Fibroblast of peridontal ligament (primary cell): Measurements from ENCODE around the gene HIGD1C.
"Not testable (repeated sequence)": the region's sequence is repeated elsewhere in the genome, so short reads cannot be mapped to it uniquely, and the experiment has no call there.

Source experiments
- DNase-seq: peaks from one replicate; pipeline ENCODE4 v3.0.0-alpha.2; 2010; ENCODE audit errors: extremely low read depth

Gene HIGD1C

GRCh38 chr12:50933459-50934124 is 18.8 kb upstream of the HIGD1C start:
- DNase-seq = no peak

GRCh38 chr12:50934371-50934851 is 17.9 kb upstream of the HIGD1C start:
- peak; percentile 48 for DNase-seq

- peak; percentile 68 for DNase-seq
Measured at GRCh38 chr12:50934981-50935807, 17.1 kb upstream of the HIGD1C start.

- no peak for DNase-seq
Measured at GRCh38 chr12:50936821-50937530, 15.4 kb upstream of the HIGD1C start.

- DNase-seq = no peak
Measured at GRCh38 chr12:50937653-50938052, 14.7 kb upstream of the HIGD1C start.

GRCh38 chr12:50947933-50948626 is 4.3 kb upstream of the HIGD1C start:
- DNase-seq = no peak

- DNase-seq = no peak
Measured at GRCh38 chr12:50948798-50949197, 3.5 kb upstream of the HIGD1C start.

- DNase-seq = no peak
Measured at GRCh38 chr12:50949801-50950302, 2.5 kb upstream of the HIGD1C start.

- no peak for DNase-seq
Measured at GRCh38 chr12:50951112-50951511, 1.2 kb upstream of the HIGD1C start.

- DNase-seq = no peak
Measured at GRCh38 chr12:50953047-50953446, 703 bp downstream of the HIGD1C start.

- DNase-seq = not testable (repeated sequence)
Measured at GRCh38 chr12:50954789-50955188, 2.4 kb downstream of the HIGD1C start.

GRCh38 chr12:50955288-50955687 is 2.9 kb downstream of the HIGD1C start:
- no peak for DNase-seq

GRCh38 chr12:50955697-50956096 is 3.4 kb downstream of the HIGD1C start:
- DNase-seq = no peak

GRCh38 chr12:50960130-50960529 is 7.8 kb downstream of the HIGD1C start:
- DNase-seq = peak; percentile 35

GRCh38 chr12:50961708-50962107 is 9.4 kb downstream of the HIGD1C start:
- peak; percentile 51 for DNase-seq

GRCh38 chr12:50964432-50964831 is 12.1 kb downstream of the HIGD1C start:
- no peak for DNase-seq

- DNase-seq = peak; percentile 82
Measured at GRCh38 chr12:50971946-50972345, 19.6 kb downstream of the HIGD1C start.

GRCh38 chr12:50979369-50980052 is 27.2 kb downstream of the HIGD1C start:
- DNase-seq = no peak

- DNase-seq = no peak
Measured at GRCh38 chr12:50980545-50980944, 28.2 kb downstream of the HIGD1C start.

GRCh38 chr12:50981319-50982239 is 29.2 kb downstream of the HIGD1C start:
- no peak for DNase-seq
